Activated CD8-positive, alpha-beta memory T cell treated with anti-CD3 and anti-CD28 coated beads, Interleukin-2, amount 50 U/mL, for 24 hours (primary cell): ENCODE results near the gene MASP2.
"Not testable (repeated sequence)": the region's sequence is repeated elsewhere in the genome, so short reads cannot be mapped to it uniquely, and the experiment has no call there.

ENCODE experiments used
- DNase-seq: peaks from one replicate; pipeline ENCODE4 v3.0.0-alpha.2; 2020; ENCODE audit errors: extremely low read depth

MASP2 gene

DNA sequence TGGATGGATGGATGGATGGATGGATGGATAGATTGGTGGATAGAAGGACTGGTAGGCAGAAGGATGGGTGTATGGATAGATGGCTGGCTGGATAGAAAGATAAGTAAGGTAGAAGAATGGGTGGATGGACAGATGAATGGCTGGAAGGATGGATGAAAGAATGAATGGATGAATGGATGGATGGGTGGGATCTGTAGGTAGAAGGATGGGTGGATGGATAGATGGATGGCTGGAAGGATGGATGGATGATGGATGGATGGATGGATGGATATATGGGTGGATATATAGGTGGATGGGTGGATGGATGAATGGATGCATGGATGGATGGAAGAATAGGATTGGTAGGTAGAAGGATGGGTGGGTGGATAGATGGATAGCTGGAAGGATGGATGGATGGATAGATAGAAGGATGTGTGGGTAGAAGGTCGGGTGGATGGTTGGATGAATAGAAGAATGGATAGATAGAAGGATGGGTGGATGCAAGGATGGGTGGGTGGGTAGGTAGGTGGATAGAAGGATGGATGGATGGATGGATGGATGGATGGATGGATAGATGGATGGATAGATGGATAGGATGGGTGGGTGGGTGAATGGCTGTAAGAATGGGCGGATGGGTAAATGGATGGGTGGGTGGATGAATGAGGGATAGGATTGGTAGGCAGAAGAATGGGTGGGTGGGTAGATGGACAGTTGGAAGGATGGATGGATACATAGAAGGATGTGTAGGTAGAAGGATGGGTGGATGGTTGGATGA is 7.5 kb downstream of the MASP2 start:
- DNase-seq: no peak

DNA sequence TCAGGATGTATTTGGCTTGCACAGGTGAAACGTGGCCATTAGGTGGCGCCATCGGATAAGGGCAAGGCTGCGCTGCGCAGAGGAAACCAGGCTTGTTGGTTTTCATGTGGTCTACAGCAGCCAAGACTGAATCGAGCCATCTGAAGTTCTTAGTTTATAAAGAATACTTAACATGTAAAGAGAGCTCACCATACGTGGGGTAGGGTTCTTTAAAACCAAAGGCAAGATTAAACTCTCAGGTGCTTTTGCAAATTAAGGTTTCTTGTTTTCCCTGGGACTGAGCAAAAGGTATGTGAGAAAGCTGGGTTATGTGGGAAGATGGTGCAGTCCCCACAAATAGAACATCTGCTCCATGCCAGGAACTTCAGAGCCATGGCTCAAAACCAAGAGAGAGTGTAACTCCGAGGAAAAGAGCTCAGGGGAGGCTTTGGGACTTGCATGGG is 9.3 kb downstream of the MASP2 start:
- DNase-seq: peak; percentile 73

DNA sequence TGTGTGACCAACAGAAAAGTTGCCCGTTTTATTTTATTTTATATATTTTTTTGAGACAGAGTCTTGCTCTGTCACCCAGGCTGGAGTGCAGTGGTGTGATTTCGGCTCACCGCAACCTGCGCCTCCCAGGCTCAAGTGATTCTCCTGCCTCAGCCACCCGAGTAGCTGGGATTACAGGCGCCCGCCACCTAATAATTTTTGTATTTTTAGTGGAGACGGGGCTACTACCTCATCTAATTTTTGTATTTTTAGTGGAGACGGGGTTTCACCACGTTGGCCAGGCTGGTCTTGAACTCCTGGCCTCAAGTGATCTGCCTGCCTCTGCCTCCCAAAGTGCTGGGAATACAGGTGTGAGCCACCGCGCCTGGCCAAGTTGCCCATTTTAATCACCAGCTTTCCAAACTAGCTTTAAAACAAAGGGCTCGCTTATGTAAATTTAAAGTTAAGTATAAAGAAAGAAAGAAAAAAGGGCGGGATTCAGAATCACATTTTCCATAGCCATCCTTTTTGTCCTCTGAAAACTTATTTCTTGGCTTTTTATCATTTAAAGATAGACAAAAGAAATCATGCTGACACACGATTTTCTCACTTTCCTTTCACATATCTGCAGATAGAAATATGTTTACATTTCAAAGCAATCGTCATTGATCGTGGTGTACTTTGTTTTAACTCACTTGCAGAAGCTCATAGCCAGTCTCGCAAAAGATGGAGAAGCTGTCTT is 9.9 kb downstream of the MASP2 start:
- not testable (repeated sequence) for DNase-seq

DNA sequence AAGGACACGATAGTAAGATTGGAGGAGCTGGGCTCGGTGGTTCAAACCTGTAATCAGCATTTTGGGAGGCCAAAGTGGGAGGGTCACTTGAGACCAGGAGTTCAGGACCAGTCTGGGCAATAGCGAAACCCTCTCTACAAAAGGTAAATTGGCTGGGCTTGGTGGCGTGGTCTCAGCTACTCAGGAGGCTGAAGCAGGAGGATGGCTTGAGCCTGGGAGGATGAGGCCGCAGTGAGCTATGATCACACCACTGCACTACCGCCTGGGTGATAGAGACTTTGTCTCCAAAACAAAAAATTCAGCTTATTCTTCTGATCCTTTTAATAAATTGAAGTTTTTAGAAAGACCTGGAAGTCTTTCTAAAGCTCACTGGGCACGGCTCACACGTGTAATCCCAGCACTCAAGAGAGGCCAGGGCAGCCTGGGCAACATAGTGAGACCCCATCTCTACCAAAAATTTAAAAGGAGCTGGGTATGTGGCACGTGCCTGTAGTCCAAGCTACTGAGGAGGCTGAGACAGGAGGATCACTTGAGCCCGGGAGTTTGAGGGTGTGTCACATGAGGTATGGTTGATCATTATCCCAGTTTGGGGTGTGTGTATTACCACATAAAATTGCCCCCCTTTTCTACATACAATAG is 15.3 kb downstream of the MASP2 start:
- no peak for DNase-seq

DNA sequence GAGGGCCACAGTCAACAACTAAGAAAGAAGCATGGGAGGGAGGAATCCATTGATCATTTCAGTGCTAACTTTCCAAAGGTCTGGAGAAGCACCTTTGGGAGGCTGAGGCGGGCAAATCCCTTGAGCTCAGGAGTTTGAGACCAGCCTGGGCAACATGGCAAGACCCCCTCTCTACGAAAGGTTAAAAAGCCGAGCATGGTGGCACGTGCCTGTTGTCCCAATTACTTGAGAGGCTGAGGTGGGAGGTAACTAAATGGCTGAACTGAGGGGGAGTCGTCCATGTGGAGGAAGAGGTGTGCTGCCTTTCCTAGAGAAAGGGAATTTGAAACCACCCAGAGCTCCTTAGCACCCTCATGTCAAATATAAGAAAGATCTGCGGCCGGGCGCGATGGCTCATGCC is 16.2 kb downstream of the MASP2 start:
- no peak for DNase-seq

GRCh38 chr1:11028018-11028417 is 19.0 kb downstream of the MASP2 start:
- DNase-seq: no peak

DNA sequence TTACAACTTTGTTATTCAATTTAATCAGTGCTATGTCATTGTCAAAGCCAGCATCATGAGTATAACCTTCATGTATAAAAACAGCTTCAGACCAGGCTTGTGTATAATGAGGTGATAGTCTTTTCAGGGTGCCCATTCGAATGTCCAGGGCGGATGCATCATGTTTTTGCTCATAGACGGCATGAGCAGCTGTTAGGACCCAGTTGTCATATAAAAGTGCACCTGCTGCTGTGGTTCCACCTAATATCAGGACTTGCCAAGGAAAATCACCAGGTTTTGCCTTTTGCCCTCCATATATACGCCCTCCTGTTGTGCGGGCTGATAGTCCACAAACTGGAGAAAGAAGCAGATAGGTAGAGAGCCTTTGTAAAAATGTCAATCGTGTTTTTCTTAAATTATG is 19.7 kb downstream of the MASP2 start:
- no peak for DNase-seq

GRCh38 chr1:11026903-11027302 is 20.1 kb downstream of the MASP2 start:
- no peak for DNase-seq

GRCh38 chr1:11026052-11026451 is 21.0 kb downstream of the MASP2 start:
- no peak for DNase-seq

DNA sequence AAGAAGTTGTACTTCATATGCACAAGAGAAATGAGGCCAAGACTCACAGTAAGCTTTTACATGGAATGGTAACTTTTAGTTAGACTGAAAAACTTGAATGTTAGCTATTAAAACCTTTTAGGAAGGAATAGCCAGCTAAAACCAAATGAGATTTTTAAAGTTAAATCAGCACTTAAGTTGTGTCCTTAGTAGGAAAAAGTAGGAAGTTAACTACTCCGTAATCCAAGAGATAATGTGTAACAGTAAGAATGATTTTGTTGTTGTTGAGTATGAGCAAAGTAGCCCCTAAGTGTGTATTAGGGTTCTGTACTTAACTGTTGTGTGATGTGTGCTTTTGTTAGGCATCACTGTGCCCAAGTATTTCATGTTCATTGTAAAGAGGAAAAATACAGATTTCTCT is 21.4 kb downstream of the MASP2 start:
- DNase-seq: no peak

DNA sequence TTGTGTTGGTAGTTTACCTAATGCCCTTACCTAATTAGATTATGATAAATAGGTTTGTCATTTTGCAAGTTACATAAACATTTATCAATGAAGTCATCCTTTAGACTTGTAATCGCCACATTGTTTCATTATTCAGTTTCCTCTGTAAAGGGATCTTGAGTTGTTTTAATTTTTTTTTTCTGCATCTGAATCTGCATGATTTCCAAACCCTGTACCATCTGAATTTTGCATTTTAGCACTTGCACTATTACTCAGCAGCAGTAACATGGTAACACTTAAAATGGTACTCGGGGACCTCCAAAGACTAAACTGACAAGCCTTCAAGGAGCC is 22.2 kb downstream of the MASP2 start:
- no peak for DNase-seq

DNA sequence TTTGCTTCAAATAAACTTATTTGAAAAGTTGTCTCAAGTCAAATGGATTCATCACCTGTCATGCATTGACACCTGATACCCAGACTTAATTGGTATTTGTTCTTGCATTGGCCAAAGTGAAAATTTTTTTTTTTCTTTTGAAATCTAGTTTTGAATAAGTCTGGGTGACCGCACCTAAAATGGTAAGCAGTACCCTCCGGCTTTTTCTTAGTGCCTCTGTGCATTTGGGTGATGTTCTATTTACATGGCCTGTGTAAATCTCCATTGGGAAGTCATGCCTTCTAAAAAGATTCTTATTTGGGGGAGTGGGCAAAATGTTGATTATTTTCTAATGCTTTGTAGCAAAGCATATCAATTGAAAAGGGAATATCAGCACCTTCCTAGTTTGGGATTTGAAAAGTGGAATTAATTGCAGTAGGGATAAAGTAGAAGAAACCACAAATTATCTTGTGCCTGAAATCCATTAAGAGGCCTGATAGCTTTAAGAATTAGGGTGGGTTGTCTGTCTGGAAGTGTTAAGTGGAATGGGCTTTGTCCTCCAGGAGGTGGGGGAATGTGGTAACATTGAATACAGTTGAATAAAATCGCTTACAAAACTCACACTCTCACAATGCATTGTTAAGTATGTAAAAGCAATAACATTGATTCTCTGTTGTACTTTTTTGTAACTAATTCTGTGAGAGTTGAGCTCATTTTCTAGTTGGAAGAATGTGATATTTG is 22.7 kb downstream of the MASP2 start:
- no peak for DNase-seq

DNA sequence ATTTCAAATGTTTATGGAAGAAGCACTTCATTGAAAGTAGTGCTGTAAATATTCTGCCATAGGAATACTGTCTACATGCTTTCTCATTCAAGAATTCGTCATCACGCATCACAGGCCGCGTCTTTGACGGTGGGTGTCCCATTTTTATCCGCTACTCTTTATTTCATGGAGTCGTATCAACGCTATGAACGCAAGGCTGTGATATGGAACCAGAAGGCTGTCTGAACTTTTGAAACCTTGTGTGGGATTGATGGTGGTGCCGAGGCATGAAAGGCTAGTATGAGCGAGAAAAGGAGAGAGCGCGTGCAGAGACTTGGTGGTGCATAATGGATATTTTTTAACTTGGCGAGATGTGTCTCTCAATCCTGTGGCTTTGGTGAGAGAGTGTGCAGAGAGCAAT is 23.8 kb downstream of the MASP2 start:
- DNase-seq: no peak

- no peak for DNase-seq
These were observed 27.1 kb downstream of the MASP2 start for GRCh38 chr1:11019971-11020370.

- DNase-seq: not testable (repeated sequence)
These were observed 27.7 kb downstream of the MASP2 start for GRCh38 chr1:11019358-11019757.

DNA sequence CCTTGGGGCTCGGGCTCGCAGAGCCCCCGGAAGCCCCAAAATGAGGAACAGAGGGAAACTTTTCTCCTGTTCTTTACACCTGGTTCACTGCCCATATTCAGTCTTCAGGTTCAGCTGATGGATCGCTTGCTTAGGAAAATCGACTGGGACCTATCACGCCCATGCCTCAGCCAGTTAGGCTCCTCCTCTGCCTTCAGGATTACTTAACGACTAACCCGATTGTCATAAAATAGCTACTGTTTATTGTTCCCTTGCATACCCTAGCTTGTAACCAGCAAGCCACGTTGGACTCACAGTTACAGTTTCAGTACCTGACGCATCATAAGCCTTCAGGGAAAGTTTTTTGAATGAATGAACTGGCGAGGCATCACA is 33.9 kb downstream of the MASP2 start:
- DNase-seq: no peak

- peak; percentile 68 for DNase-seq
These were observed 34.5 kb downstream of the MASP2 start, which contains the start of gene TARDBP for GRCh38 chr1:11012260-11013159. TSS of gene TARDBP (plus strand) at chr1:11012654. CDS start at chr1:11013728, 1,074 bp downstream.

DNA sequence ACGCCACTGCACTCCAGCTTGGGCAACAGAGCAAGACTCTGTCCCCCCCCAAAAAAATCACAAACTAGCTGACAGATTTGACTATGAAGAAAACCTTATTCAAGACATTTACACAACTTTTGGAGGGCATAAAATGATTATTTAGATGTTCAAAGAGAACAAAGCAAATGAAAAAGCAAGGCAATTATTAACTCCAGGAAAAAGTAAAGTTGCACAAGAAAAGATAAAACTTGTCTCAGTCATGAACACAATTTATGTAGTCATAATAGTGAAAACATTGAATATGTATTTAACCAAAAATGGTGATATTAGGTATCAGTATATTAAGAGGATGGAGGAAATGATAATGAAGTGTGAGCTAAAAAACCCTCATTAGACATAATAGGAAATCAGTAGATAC is 46.5 kb downstream of the MASP2 start:
- DNase-seq: no peak

GRCh38 chr1:10996100-10996499 is 50.9 kb downstream of the MASP2 start:
- DNase-seq: no peak

DNA sequence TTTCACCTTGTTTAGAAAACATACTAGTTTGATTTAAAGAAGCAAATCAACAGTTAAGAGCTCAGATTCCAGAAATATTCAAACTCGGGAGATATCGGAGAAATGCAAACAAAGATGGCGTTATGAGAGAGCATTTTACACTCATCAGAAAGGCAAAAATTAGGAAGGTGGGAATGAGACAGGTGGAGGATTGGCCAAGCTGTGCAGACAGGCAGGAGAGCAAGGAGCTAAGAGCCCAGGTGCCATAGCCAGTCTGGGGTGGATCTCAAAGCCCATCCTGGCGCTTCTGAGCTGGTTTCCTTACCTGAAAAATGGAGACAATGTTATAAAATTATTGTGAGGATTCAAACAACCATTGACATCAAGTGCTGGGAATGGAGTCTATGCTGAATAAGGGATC is 54.2 kb downstream of the MASP2 start:
- DNase-seq: no peak

DNA sequence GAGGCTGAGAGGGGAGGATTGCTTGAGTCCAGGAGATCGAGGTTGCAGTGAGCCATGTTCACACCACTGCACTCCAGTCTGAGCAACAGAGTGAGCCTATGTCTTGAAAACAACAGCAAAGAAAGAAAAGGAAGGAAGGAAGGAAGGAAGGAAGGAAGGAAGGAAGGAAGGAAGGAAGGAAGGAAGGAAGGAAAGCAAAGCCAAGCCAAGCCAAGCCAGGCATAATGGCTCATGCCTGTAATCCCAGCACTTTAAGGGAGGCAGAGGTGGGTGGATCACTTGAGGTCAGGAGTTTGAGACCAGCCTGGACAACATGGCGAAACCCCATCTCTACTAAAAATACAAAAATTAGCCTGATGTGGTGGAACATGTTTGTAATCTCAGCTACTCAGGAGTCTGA is 55.0 kb downstream of the MASP2 start:
- not testable (repeated sequence) for DNase-seq
